Limb (tissue), 2 donors: ENCODE data around the gene GPX4.
A peak's percentile ranks its signal among the peaks of the same experiment; 100 is the strongest.

Experiments
- DNase-seq, 2 donors: peaks; one replicate each; pipeline ENCODE4 v3.0.0-alpha.2; 2016; ENCODE audit errors: extremely low spot score in 2 of 2

The GPX4 gene

DNA sequence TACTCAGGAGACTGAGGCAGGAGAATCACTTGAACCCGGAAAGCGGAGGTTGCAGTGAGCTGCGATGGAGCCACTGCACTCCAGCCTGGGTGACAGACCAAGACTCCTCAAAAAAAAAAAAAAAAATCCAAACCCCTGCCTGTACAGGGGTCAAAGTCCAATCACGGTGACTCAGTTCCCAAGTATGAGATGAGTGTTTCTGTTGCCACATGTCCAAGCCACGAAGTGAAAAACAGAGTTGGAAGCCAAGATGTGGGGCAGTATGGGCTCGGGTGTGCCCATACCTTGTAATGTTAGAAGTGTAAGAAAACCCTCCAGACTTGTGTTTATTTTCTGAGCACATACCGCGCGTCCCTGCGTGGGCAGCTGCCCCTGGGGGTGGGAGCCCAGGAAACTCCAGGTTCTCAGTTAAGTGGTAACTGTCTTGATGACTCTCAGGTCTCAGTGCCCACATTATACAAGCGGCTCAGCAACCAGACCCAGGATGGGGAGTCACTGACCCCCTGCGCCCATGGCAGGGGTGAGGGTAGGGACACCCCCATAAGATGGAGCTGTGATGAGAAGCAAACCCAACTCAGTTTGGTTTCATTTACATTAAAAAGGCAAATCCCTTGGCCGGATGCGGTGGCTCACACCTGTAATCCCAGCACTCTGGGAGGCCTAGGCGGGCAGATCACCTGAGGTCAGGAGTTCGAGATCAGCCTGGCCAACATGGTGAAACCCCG, 1.2 kb upstream of the GPX4 start:
- no peak for DNase-seq

DNA sequence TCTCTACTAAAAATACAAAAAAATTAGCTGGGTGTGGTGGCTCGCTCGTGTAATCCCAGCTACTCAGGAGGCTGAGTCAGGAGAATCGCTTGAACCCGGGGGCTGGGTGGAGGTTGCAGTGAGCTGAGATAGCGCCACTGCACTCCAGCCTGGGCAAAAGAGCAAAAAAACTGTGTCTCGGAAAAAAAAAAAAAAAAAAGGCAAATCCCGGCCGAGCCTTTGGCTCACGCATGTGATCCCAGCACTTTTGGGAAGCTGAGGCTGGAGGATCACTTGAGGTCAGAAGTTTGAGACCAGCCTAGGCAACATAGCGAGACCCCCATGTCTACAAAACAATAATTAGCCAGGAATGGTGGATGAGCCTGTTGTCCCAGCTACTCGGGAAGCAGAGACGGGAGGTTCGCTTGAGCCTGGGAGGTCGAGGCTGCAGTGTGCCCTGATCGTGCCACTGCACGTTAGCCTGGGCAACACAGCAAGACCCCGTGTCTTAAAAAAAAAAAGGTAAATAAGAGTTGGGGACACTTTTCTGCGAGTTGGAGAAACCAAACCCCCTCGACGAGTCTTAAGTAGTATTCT, 574 bp upstream of the GPX4 start:
- no peak for DNase-seq

- peak; percentile 44 to 85 for DNase-seq
Measured at GRCh38 chr19:1104311-1105007, 665 bp downstream of the GPX4 start.

GRCh38 chr19:1105008-1105872, 1.4 kb downstream of the GPX4 start:
- peak in 1 of 2 donors; percentile 68 for DNase-seq

- DNase-seq = no peak
Measured at GRCh38 chr19:1105873-1106840, 2.4 kb downstream of the GPX4 start.

DNA sequence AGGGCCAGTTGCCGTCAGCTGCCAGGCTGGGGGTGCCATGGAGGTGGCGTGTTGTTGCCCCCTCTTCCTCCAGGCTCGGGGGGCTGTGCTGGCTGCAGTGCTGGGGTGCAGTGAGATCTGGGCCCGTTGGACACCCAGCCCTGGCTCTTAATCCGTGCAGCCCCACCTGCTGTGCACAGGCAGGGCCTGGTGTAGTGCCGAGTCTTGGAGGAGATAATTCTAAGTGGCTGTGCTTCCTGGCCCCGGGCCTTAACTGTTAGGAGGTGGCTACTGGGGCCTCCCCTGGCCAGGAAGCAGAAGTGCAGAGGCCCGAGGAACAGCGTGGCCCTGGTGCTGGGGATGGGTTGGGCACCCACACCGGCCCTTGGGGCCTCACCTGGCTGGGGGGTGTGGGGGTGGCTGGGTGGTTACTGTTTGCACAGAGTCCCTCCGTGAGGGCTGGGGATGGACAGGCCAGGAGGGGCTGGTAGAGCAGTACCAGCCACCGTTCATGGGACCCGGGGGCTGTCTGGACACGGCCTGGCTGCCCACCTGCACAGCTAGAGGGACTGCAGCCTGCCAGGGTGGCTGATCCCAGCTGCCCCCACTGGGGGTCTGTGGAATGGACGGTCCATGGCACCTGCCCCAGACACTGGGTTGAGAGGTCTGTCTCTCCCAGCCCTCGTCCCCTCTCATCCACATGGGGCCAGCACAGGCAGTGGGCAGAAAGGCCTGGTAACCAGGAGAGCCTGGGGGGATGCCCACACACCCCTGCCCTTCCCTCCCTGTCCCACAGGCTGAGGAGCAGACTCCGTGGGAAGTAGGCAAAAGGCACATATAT, 3.3 kb downstream of the GPX4 start:
- no peak for DNase-seq

- no peak for DNase-seq
Measured at GRCh38 chr19:1107661-1108261, 4.0 kb downstream of the GPX4 start.

- DNase-seq = no peak
Measured at GRCh38 chr19:1108291-1109031, 4.7 kb downstream of the GPX4 start.

- DNase-seq = no peak
Measured at GRCh38 chr19:1109032-1109551, 5.3 kb downstream of the GPX4 start.

GRCh38 chr19:1109697-1110671, 6.2 kb downstream of the GPX4 start:
- DNase-seq = no peak

DNA sequence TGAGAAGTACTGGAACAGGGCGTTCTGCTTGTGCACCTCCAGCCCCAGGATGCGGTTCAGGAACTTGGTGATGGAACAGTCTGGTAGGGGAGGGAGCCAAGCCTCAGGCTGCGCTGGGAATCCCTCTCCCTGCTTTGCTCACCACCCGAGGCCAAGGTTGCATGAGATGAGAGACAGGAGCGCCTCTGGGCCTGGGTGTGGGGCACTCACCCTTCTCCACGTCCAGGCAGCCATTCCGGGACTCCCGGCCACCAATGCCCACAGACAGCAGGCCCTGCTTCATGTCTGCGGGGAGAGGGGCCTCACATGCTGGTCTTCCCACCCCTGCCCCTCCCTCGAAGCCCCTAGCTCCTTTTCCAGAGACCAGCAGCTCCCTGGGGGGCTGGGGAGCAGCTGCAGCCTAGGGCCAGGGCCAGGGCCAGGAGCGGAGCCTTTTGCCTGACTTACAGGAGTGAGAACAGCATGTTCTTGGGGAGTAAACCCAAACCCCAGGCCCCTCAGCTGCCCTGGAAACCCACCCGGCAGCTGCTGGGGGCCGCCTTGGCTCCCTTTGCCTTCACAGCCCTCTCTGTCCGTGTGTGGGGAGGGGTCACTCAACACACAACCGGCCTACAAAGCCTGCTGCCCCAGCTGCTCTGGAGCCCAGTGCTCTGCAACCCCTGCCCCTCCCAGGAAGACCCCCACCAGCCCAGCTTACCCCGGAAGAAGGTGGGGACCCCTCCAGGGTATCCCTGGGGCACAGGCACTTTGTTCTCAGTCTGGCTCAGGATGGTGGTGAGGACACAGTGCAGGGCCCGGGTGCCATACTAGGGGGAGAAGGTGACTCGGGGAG, 7.2 kb downstream of the GPX4 start:
- DNase-seq = no peak

DNA sequence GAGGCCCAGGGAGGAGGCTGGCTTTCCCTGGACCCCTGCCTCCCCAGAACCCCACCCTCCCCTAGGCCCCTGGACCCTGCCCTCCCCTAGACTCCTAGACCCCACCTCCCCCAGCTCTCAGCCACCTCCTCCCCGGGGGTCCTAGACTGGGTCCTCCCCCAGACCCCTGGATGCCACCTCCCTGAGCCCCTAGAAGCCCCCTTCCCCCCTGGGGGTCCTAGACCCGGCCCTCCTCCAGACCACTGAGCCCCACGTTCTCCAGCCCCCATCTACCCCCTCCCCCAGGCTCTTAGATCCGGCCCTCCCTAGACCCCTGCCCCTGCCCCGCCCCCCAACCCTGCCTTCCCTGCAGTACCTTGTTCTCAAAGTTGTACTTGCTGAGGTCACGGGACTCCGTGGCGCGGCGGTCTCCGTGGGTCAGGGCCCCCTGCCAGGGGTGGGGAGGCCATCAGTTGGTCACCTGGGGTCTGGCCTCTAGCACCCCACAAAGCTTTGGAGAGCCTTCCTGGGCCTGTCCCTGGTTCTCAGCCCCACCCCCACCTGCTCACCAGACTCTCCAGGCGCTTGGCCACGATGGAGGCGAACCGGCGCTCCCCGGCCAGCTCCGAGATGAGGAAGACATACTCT, 8.0 kb downstream of the GPX4 start:
- DNase-seq = no peak

DNA sequence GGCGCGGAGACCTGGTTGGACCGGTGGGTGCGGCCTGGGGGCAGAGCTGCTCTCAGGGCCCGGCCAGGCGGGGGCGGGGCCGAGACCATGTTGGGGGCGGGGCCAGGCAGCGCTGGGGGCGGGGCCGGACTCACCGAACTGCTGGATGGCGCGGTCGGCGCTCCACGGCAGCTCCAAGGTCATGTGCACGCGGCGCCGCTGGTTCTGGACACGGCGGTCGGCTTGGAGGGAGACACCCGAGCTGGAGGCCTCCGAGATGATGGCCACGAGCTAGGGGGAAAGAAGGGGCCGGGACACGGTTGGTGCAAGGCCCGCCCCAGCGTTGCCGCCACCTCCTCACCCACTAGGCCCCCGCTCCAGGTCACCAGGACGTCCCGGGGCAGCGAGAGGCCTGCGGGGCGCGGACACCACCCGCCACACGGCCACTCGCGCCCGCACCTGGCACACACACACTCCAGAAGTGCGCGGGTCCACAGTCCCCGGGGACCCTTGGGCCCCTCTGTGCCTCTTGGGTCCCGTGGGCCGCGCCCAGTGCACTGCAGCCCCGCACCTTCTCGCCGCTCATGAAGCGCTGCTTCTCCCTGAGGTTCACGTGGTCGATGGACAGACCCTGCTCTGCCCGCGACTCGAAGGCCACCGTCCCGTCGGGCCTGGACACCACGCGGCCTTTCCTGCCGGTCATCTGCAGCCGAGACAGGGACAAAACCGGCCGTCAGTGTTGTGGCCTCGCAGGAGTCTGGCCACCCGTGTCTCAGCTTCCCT, 8.7 kb downstream of the GPX4 start:
- peak in 1 of 2 donors; percentile 71 for DNase-seq

GRCh38 chr19:1113030-1113985, 9.5 kb downstream of the GPX4 start:
- DNase-seq = peak; percentile 90 to 96
